ENCODE results near the gene ATL3.

- TF ChIP-seq CTCF (IDR thresholded peaks at IDR 0.05) = no peak
- TF ChIP-seq EP300 (IDR thresholded peaks at IDR 0.05) = no peak
- no peak for TF ChIP-seq POLR2AphosphoS5 (IDR thresholded peaks at IDR 0.05)
Observed at GRCh38 chr11:63720611-63721010, 49.4 kb upstream of the ATL3 start.

Measured in stomach (tissue), 4 donors.